Keratinocyte (primary cell): Measurements from ENCODE around the gene GAD1. TPM values are rescaled to one million over a fixed set of nuclear protein-coding genes. Genes with fewer than 3 reads are reported as not detected.

Experiments used
- DNase-seq: peaks from one replicate; pipeline ENCODE4 v3.0.0-alpha.2; 2011; ENCODE audit warnings: low read depth, missing footprints, low spot score
- FAIRE-seq: peaks from 2 replicates; lab custom pipeline; 2011; peaks lifted over from hg19 to GRCh38; lab: Jason Lieb, UNC
- H2AFZ ChIP-seq: 2 replicates; pipeline ENCODE4 v1.6.0; 2012; ENCODE audit warnings: low read length, control low read depth, inconsistent platforms; ENCODE audit not compliant: control insufficient read depth
- H3K27ac ChIP-seq: 2 replicates; pipeline ENCODE4 v1.5.1; 2011; ENCODE audit warnings: low read length; ENCODE audit not compliant: control insufficient read depth, insufficient read depth
- H3K27me3 ChIP-seq: 3 replicates; pipeline ENCODE4 v1.6.0; 2011; ENCODE audit warnings: low read length; ENCODE audit not compliant: control insufficient read depth, insufficient read depth; ENCODE audit errors: extremely low read depth
- H3K36me3 ChIP-seq, 2 experiments: 2 replicates in 1 of 2; 3 replicates in 1 of 2; pipeline ENCODE4 v1.5.1; 2011; ENCODE audit warnings: low read length in 2 of 2, mild to moderate bottlenecking in 1 of 2; ENCODE audit not compliant: control insufficient read depth in 2 of 2, insufficient read depth in 2 of 2; ENCODE audit errors: extremely low read depth in 1 of 2
- H3K4me1 ChIP-seq: 3 replicates; pipeline ENCODE4 v1.5.1; 2011; ENCODE audit warnings: low read length; ENCODE audit not compliant: control insufficient read depth, insufficient read depth; ENCODE audit errors: extremely low read depth
- H3K4me2 ChIP-seq: 3 replicates; pipeline ENCODE4 v1.6.0; 2011; ENCODE audit warnings: low read depth, low read length; ENCODE audit not compliant: control insufficient read depth, insufficient read depth; ENCODE audit errors: extremely low read depth
- H3K4me3 ChIP-seq, 3 experiments: fragments of 200-600 bp in 1 of 3; sonication (generic) in 1 of 3; 2 replicates in 2 of 3; 3 replicates in 1 of 3; pipeline ENCODE4 v1.5.1; 2011 to 2016; ENCODE audit warnings: low read length in 3 of 3, mild to moderate bottlenecking in 3 of 3, control low read depth in 2 of 3, inconsistent platforms in 1 of 3, low read depth in 1 of 3, mixed read lengths in 1 of 3, mixed run types in 1 of 3, moderate library complexity in 1 of 3; ENCODE audit not compliant: control insufficient read depth in 2 of 3, insufficient read depth in 2 of 3; ENCODE audit errors: extremely low read depth in 1 of 3
- H3K79me2 ChIP-seq: 2 replicates; pipeline ENCODE4 v1.6.0; 2012; ENCODE audit warnings: low read length; ENCODE audit not compliant: control insufficient read depth, insufficient read depth
- H3K9ac ChIP-seq: 3 replicates; pipeline ENCODE4 v1.6.0; 2011; ENCODE audit warnings: low read length; ENCODE audit not compliant: control insufficient read depth, insufficient read depth; ENCODE audit errors: extremely low read depth
- H3K9me1 ChIP-seq: 3 replicates; pipeline ENCODE4 v1.6.0; 2011; ENCODE audit warnings: low read length; ENCODE audit not compliant: control insufficient read depth, insufficient read depth; ENCODE audit errors: extremely low read depth
- H3K9me3 ChIP-seq: 2 replicates; pipeline ENCODE4 v1.5.1; 2012; ENCODE audit warnings: low read depth, low read length; ENCODE audit not compliant: control insufficient read depth
- H4K20me1 ChIP-seq: 3 replicates; pipeline ENCODE4 v1.6.0; 2011; ENCODE audit warnings: low read length; ENCODE audit not compliant: control insufficient read depth, insufficient read depth; ENCODE audit errors: extremely low read depth
- CTCF ChIP-seq, 3 experiments: IDR thresholded peaks in 1 of 3; conservative IDR thresholded peaks in 1 of 3; optimal IDR thresholded peaks in 1 of 3; 2 replicates in 2 of 3; 3 replicates in 1 of 3; pipeline versions ENCODE3 to v1.5.1; 2011; ENCODE audit warnings: low read length in 3 of 3, mild to moderate bottlenecking in 3 of 3, moderate library complexity in 2 of 3, control low read depth in 1 of 3, inconsistent platforms in 1 of 3; ENCODE audit not compliant: insufficient read depth in 2 of 3; ENCODE audit errors: extremely low read depth in 1 of 3
- EZH2 ChIP-seq: IDR thresholded peaks from one replicate; pipeline ENCODE4 v1.6.1; 2012; ENCODE audit warnings: inconsistent platforms, mild to moderate bottlenecking, low read length, moderate library complexity
- dilution Hi-C: fragments of 300-500 bp; cut with MboI; formaldehyde crosslinking; loops from one replicate; pipeline ENCODE4 v1.7.0; 2020; ENCODE audit warnings: low sequenced_read_pairs; ENCODE audit not compliant: extremely low pct_ligation_motif_present
- polyA plus RNA-seq, 5 experiments: library from polyadenylated mRNA; depleted of rRNA in 3 of 5; stranded (reverse) in 3 of 5; stranded (forward) in 1 of 5; unstranded in 1 of 5; fragments of >200 nt; gene quantifications; 1 replicate in 1 of 5; 2 replicates in 3 of 5; 3 replicates in 1 of 5; pipeline versions ENCODE4 v1.2.1 to v1.2.3, GENCODE V29; 2011 to 2012; ENCODE audit warnings: missing spikeins in 2 of 5, low read depth in 1 of 5, low replicate concordance in 1 of 5

The GAD1 gene
- polyA plus RNA-seq, 1 donor (not counting 4 experiments of a cell fraction or from before 2014, with no cell fraction given): 5.9 TPM

- Histone ChIP-seq H3K36me3 (no peaks in the 10 kb centered on the region), H3K27ac (no peak overlapping the region), H3K9me3 (no peaks in the 10 kb centered on the region), H2AFZ (no peak overlapping the region), H3K79me2 (no peaks in the 10 kb centered on the region), H3K9ac (no peak overlapping the region), H3K27me3 (no peaks in the 10 kb centered on the region), H3K4me3 (peak overlapping the region in 2 of 3 experiments; percentile 6 to 21), H3K4me1 (peaks cover 10% of the 10 kb centered on the region), H3K9me1 (no peaks in the 10 kb centered on the region), H4K20me1 (no peaks in the 10 kb centered on the region), H3K4me2 (peak overlapping the region; percentile 80)
- TF ChIP-seq EZH2: no peak
- TF ChIP-seq CTCF (optimal IDR thresholded peaks at IDR 0.05 in 1 of 3, IDR thresholded peaks at IDR 0.05 in 1 of 3, conservative IDR thresholded peaks at IDR 0.05 in 1 of 3; ENCODE audit: extremely low read depth in 1 of 3, insufficient read depth in 2 of 3, low read length in 3 of 3): no peak
- dilution Hi-C loops: no loop called here
- no peak for FAIRE-seq
- no peak for DNase-seq
These were observed 44.4 kb upstream of the GAD1 start for GRCh38 chr2:170772295-170772694.

GRCh38 chr2:170774074-170774473, 42.6 kb upstream of the GAD1 start:
- dilution Hi-C loops: no loop called here
- TF ChIP-seq EZH2: no peak
- no peak for TF ChIP-seq CTCF (optimal IDR thresholded peaks at IDR 0.05 in 1 of 3, IDR thresholded peaks at IDR 0.05 in 1 of 3, conservative IDR thresholded peaks at IDR 0.05 in 1 of 3; ENCODE audit: extremely low read depth in 1 of 3, insufficient read depth in 2 of 3, low read length in 3 of 3)
- H3K4me1 ChIP-seq: peaks cover 10% of the 10 kb centered on the region
- H3K27ac ChIP-seq: no peak overlapping the region
- DNase-seq (no peak), FAIRE-seq (no peak)
- H3K27me3 ChIP-seq: no peaks in the 10 kb centered on the region
- no peaks in the 10 kb centered on the region for H4K20me1 ChIP-seq
- no peaks in the 10 kb centered on the region for H3K36me3 ChIP-seq
- no peak overlapping the region for H3K4me2 ChIP-seq
- no peak overlapping the region for H3K9ac ChIP-seq
- no peak overlapping the region for H3K4me3 ChIP-seq
- no peaks in the 10 kb centered on the region for H3K9me1 ChIP-seq
- no peaks in the 10 kb centered on the region for H3K9me3 ChIP-seq
- no peaks in the 10 kb centered on the region for H3K79me2 ChIP-seq
- no peak overlapping the region for H2AFZ ChIP-seq
